Astrocyte (in vitro differentiated cells and primary cell): ENCODE measurements around the gene IL1RAPL2. TPM values are rescaled to one million over a fixed set of nuclear protein-coding genes. Genes with fewer than 3 reads are reported as not detected.

ENCODE experiments used
- DNase-seq: peaks from one replicate; pipeline ENCODE4 v3.0.0-alpha.2; 2010; ENCODE audit warnings: low read depth
- FAIRE-seq: peaks from 2 replicates; lab custom pipeline; 2011; peaks lifted over from hg19 to GRCh38; lab: Jason Lieb, UNC
- H2AFZ ChIP-seq: 2 replicates; pipeline ENCODE4 v1.6.0; 2012; ENCODE audit warnings: low read depth, low read length, inconsistent platforms
- H3K27ac ChIP-seq: 2 replicates; pipeline ENCODE4 v1.5.1; 2011; ENCODE audit warnings: low read depth, low read length, inconsistent platforms
- H3K27me3 ChIP-seq: 2 replicates; pipeline ENCODE4 v1.6.0; 2011; ENCODE audit warnings: low read length, inconsistent platforms; ENCODE audit not compliant: insufficient read depth
- H3K36me3 ChIP-seq: 2 replicates; pipeline ENCODE4 v1.5.1; 2011; ENCODE audit warnings: low read length, inconsistent platforms; ENCODE audit not compliant: insufficient read depth
- H3K4me1 ChIP-seq: 2 replicates; pipeline ENCODE4 v1.5.1; 2011; ENCODE audit warnings: low read length, inconsistent platforms; ENCODE audit not compliant: insufficient read depth
- H3K4me2 ChIP-seq: 2 replicates; pipeline ENCODE4 v1.6.0; 2012; ENCODE audit warnings: low read length, inconsistent platforms
- H3K4me3 ChIP-seq: 2 replicates; pipeline ENCODE4 v1.5.1; 2011; ENCODE audit warnings: low read depth, mild to moderate bottlenecking, low read length, inconsistent platforms; ENCODE audit not compliant: insufficient read depth
- H3K79me2 ChIP-seq: 2 replicates; pipeline ENCODE4 v1.6.0; 2012; ENCODE audit warnings: mild to moderate bottlenecking, low read length, inconsistent platforms; ENCODE audit not compliant: insufficient read depth
- H3K9ac ChIP-seq: 2 replicates; pipeline ENCODE4 v1.6.0; 2012; ENCODE audit warnings: mild to moderate bottlenecking, low read length, inconsistent platforms
- H3K9me3 ChIP-seq: 2 replicates; pipeline ENCODE4 v1.5.1; 2012; ENCODE audit warnings: low read depth, mild to moderate bottlenecking, low read length, inconsistent platforms; ENCODE audit not compliant: insufficient read depth
- H4K20me1 ChIP-seq: 2 replicates; pipeline ENCODE4 v1.6.0; 2012; ENCODE audit warnings: low read length, inconsistent platforms; ENCODE audit not compliant: insufficient read depth
- H3K27ac Mint-ChIP-seq: one replicate; pipeline ENCODE4 v1.8.0; 2021; ENCODE audit warnings: mild to moderate bottlenecking, mixed read lengths; ENCODE audit not compliant: unreplicated experiment
- H3K27me3 Mint-ChIP-seq: one replicate; pipeline ENCODE4 v1.8.0; 2021; ENCODE audit warnings: low read depth, mixed read lengths; ENCODE audit not compliant: unreplicated experiment
- H3K36me3 Mint-ChIP-seq: one replicate; pipeline ENCODE4 v1.8.0; 2021; ENCODE audit warnings: low read depth, mixed read lengths; ENCODE audit not compliant: unreplicated experiment
- H3K4me1 Mint-ChIP-seq: one replicate; pipeline ENCODE4 v1.8.0; 2021; ENCODE audit warnings: low read depth, mixed read lengths; ENCODE audit not compliant: unreplicated experiment
- H3K4me3 Mint-ChIP-seq: one replicate; pipeline ENCODE4 v1.8.0; 2021; ENCODE audit warnings: mild to moderate bottlenecking, moderate library complexity, mixed read lengths; ENCODE audit not compliant: unreplicated experiment
- H3K9me3 Mint-ChIP-seq: one replicate; pipeline ENCODE4 v1.8.0; 2021; ENCODE audit warnings: mild to moderate bottlenecking, mixed read lengths; ENCODE audit not compliant: unreplicated experiment
- CTCF ChIP-seq: IDR thresholded peaks from 2 replicates; pipeline ENCODE4 v1.5.1; 2011; ENCODE audit warnings: low read depth, mild to moderate bottlenecking, inconsistent platforms, low read length, moderate library complexity; ENCODE audit not compliant: insufficient read depth
- EZH2 ChIP-seq: IDR thresholded peaks from 2 replicates; pipeline ENCODE4 v1.6.1; 2012; ENCODE audit warnings: mild to moderate bottlenecking, low read length, inconsistent platforms; ENCODE audit not compliant: insufficient read depth
- total RNA-seq: library from RNA; stranded (reverse); gene quantifications from 2 replicates; pipeline ENCODE4 v1.2.1, GENCODE V29; 2021

IL1RAPL2 gene
- total RNA-seq, 1 donor from 2014 or later: 0.16 TPM

- Histone ChIP-seq H3K9me3 (no peaks in the 10 kb centered on the region), H2AFZ (no peak overlapping the region), H3K79me2 (no peaks in the 10 kb centered on the region), H3K4me2 (no peak overlapping the region), H4K20me1 (no peaks in the 10 kb centered on the region), H3K4me3 (no peak overlapping the region), H3K27me3 (no peaks in the 10 kb centered on the region), H3K9ac (no peak overlapping the region), H3K36me3 (no peaks in the 10 kb centered on the region), H3K4me1 (no peaks in the 10 kb centered on the region), H3K27ac (no peak overlapping the region)
- no peaks in the 10 kb centered on the region for H3K27me3 Mint-ChIP-seq
- no peaks in the 10 kb centered on the region for H3K4me1 Mint-ChIP-seq
- no peaks in the 10 kb centered on the region for H3K36me3 Mint-ChIP-seq
- DNase-seq: no peak
- no peak for TF ChIP-seq EZH2
- TF ChIP-seq CTCF: no peak
- no peak overlapping the region for H3K27ac Mint-ChIP-seq
- no peak overlapping the region for H3K4me3 Mint-ChIP-seq
- H3K9me3 Mint-ChIP-seq: no peaks in the 10 kb centered on the region
- FAIRE-seq: no peak
Observed at GRCh38 chrX:105608745-105609144, 1042.7 kb downstream of the IL1RAPL2 start.

GRCh38 chrX:105609530-105609929 lies 1043.5 kb downstream of the IL1RAPL2 start:
- Mint-ChIP-seq H3K36me3 (no peaks in the 10 kb centered on the region), H3K9me3 (no peaks in the 10 kb centered on the region), H3K27ac (no peak overlapping the region), H3K4me3 (no peak overlapping the region), H3K4me1 (no peaks in the 10 kb centered on the region), H3K27me3 (no peaks in the 10 kb centered on the region)
- no peaks in the 10 kb centered on the region for H3K9me3 ChIP-seq
- no peak overlapping the region for H3K9ac ChIP-seq
- no peaks in the 10 kb centered on the region for H3K27me3 ChIP-seq
- no peak overlapping the region for H3K4me2 ChIP-seq
- FAIRE-seq (peak; percentile 68), DNase-seq (no peak)
- TF ChIP-seq EZH2 (no peak), CTCF (no peak)
- H3K79me2 ChIP-seq: no peaks in the 10 kb centered on the region
- H3K27ac ChIP-seq: no peak overlapping the region
- H3K36me3 ChIP-seq: no peaks in the 10 kb centered on the region
- H3K4me3 ChIP-seq: no peak overlapping the region
- no peaks in the 10 kb centered on the region for H4K20me1 ChIP-seq
- H3K4me1 ChIP-seq: no peaks in the 10 kb centered on the region
- no peak overlapping the region for H2AFZ ChIP-seq

- FAIRE-seq: no peak
- no peak overlapping the region for H3K9ac ChIP-seq
- H3K27ac ChIP-seq: no peak overlapping the region
- Mint-ChIP-seq H3K27me3 (no peaks in the 10 kb centered on the region), H3K9me3 (no peaks in the 10 kb centered on the region), H3K36me3 (no peaks in the 10 kb centered on the region), H3K4me3 (no peak overlapping the region), H3K4me1 (no peaks in the 10 kb centered on the region), H3K27ac (no peak overlapping the region)
- H2AFZ ChIP-seq: no peak overlapping the region
- no peak for DNase-seq
- H3K9me3 ChIP-seq: no peaks in the 10 kb centered on the region
- TF ChIP-seq EZH2: no peak
- TF ChIP-seq CTCF: no peak
- H3K27me3 ChIP-seq: no peaks in the 10 kb centered on the region
- no peaks in the 10 kb centered on the region for H3K36me3 ChIP-seq
- H3K79me2 ChIP-seq: no peaks in the 10 kb centered on the region
- H3K4me3 ChIP-seq: no peak overlapping the region
- no peaks in the 10 kb centered on the region for H4K20me1 ChIP-seq
- no peak overlapping the region for H3K4me2 ChIP-seq
- no peaks in the 10 kb centered on the region for H3K4me1 ChIP-seq
Observed at GRCh38 chrX:105610411-105610810, 1044.4 kb downstream of the IL1RAPL2 start.
